Transverse colon (tissue), 4 donors: ENCODE results near the gene OR5H1.

ENCODE experiments used
- EP300 ChIP-seq: sonication (generic); formaldehyde crosslinking; IDR thresholded peaks from one replicate; pipeline ENCODE4 v1.6.1; 2017; ENCODE audit warnings: antibody characterized with exemption, low read depth
- POLR2A ChIP-seq: fragments of 450-650 bp; IDR thresholded peaks from one replicate; pipeline ENCODE4 v1.6.1; 2016; ENCODE audit warnings: antibody characterized with exemption, mild to moderate bottlenecking, moderate library complexity
- POLR2AphosphoS5 ChIP-seq, 3 donors: sonication (generic); formaldehyde crosslinking; IDR thresholded peaks; one replicate each; pipeline ENCODE4 v1.6.1; 2016; ENCODE audit warnings: antibody characterized with exemption in 3 of 3
- TF ChIP-seq, protein P1 (sequence below), 5 experiments: fragments of 200-600 bp in 3 of 5; fragments of 450-650 bp in 2 of 5; sonication (generic) in 3 of 5; IDR thresholded peaks; 1 replicate in 2 of 5; 2 replicates in 3 of 5; pipeline ENCODE4 v1.5.1; 2016 to 2017; ENCODE audit warnings: antibody characterized with exemption in 5 of 5, inconsistent platforms in 3 of 5, mild to moderate bottlenecking in 2 of 5, moderate library complexity in 1 of 5

GRCh38 chr3:98099848-98100247 is 30.7 kb upstream of the OR5H1 start:
- TF ChIP-seq POLR2A = no peak
- TF ChIP-seq, protein P1, sequence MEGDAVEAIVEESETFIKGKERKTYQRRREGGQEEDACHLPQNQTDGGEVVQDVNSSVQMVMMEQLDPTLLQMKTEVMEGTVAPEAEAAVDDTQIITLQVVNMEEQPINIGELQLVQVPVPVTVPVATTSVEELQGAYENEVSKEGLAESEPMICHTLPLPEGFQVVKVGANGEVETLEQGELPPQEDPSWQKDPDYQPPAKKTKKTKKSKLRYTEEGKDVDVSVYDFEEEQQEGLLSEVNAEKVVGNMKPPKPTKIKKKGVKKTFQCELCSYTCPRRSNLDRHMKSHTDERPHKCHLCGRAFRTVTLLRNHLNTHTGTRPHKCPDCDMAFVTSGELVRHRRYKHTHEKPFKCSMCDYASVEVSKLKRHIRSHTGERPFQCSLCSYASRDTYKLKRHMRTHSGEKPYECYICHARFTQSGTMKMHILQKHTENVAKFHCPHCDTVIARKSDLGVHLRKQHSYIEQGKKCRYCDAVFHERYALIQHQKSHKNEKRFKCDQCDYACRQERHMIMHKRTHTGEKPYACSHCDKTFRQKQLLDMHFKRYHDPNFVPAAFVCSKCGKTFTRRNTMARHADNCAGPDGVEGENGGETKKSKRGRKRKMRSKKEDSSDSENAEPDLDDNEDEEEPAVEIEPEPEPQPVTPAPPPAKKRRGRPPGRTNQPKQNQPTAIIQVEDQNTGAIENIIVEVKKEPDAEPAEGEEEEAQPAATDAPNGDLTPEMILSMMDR (IDR thresholded peaks at IDR 0.05) = no peak
- TF ChIP-seq EP300 = no peak
- TF ChIP-seq POLR2AphosphoS5 (IDR thresholded peaks at IDR 0.05) = no peak
